CD4-positive, alpha-beta T cell treated with Interferon alpha-2 for 1 hour (primary cell): ENCODE data around the gene EDEM1.

Experiments
- DNase-seq, 2 donors: peaks; one replicate each; pipeline ENCODE4 v3.0.0-alpha.2; 2020 to 2022

The EDEM1 gene

GRCh38 chr3:5201536-5201935 lies 14.0 kb downstream of the EDEM1 start:
- no peak for DNase-seq

DNA sequence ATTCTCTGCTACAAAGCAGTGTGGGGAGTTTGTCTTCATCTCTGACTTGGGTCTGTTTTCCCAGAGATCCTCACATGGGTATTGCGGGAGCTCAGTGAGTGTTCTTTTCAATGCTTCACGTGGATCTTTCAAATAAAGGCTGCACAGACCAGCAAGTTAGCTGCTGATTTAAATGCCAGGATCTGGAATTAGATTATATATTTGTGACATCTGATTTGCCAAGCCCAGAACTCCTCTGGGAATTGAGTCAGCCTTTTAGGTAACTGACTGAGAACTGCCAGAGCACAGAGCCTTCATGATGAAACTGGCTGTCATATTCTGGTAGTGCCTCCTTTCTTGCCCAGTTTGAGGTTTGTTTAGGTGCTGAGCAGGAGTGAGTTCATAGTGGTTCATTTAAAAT lies 14.7 kb downstream of the EDEM1 start:
- no peak for DNase-seq

DNA sequence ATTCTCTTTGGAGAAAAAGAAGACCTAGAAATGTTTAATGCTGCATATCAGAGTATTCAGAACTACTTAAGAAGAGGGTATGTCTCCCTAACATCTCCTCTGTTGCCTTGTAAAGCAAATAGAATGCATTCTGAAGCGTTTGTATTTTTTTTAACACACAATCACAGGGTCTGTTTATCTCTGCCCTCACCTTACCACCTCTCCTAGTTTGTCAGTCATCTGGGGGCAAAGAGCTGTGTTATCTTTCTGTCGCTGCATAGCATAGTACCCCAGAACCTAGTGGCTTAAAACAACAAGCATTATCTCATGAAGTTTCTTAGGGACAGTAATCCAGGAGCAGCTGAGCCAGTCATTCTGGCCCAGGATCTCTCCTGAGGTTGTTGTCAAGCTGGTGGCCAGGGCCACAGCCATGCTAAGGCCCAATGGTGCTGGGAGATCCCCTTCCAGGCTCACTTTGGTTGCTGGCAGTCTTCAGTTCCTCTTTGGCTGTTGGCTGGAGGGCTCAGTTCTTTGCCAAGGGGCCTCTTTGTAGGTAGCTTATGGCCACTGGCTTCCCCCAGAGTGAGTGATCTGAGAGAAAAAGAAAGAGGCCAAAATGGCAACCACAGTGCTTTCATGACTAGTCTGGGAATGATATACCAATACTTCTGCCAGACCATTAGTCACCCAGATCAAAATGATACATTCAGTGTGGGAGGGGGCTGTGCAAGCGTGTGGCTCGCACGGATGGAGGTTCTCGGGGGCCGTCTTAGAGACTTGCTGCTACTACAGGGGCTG lies 17.8 kb downstream of the EDEM1 start:
- peak in 1 of 2 donors; percentile 20 for DNase-seq

GRCh38 chr3:5210926-5211325 lies 23.4 kb downstream of the EDEM1 start:
- no peak for DNase-seq

GRCh38 chr3:5212628-5213573 lies 25.4 kb downstream of the EDEM1 start:
- DNase-seq: no peak

GRCh38 chr3:5213574-5213966 lies 26.1 kb downstream of the EDEM1 start:
- DNase-seq: no peak

- no peak for DNase-seq
Measured at GRCh38 chr3:5214352-5214751, 26.8 kb downstream of the EDEM1 start.

DNA sequence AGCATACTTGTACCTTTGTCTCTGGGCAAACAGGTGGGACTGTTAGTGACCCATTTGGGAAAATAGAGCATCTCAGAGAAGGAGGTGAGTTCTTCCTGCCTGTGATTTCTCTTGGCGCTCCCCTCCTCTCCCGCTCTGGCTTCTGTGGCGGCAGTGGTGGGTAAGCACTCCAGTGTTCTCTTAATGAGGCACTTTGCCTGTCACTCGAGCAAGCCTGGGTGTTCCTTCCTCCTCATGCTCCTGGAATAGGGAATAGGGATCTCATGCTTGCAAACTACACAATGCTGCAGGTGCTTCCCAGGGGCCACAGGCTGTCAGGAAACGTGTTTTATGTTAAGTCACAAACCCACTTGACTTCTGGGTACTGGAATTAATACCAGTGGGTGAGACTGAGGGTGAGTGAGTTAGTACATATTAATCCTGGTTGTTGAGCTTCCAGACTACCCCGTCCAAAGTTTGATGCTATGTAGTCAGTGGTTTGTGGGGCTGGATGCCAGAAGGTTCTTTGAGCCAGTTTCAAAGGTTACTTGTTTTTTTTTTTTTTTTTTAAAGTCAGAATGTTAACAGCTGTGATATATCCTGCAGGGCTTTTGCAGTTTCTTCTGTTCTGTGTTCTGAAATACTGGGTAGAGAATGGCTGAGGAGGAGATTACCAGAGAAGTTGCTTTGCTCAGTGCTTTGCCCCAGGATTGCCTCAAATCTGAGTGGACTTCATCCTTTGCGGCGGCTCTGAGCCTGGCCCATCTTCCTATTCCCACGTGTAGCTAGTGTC lies 30.5 kb downstream of the EDEM1 start:
- no peak for DNase-seq

DNA sequence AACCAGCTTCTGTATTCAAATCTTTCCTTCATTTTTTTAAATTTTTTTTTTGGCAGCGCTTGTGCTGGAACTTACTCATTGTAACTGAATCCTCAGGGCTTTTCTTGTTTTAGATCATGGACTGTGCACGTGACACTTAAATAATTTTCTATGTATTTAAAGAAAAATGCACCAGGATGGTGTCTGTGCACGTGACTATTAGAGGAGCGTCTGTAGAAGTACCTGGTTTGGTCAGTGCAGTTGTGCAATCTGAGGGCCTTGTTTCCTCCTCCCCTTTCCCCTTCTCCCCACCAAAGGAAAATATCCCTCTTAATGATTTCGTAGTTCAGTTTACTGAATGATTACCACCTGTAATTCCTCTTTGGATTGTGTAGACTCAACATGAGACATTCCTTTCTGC lies 31.3 kb downstream of the EDEM1 start:
- no peak for DNase-seq

DNA sequence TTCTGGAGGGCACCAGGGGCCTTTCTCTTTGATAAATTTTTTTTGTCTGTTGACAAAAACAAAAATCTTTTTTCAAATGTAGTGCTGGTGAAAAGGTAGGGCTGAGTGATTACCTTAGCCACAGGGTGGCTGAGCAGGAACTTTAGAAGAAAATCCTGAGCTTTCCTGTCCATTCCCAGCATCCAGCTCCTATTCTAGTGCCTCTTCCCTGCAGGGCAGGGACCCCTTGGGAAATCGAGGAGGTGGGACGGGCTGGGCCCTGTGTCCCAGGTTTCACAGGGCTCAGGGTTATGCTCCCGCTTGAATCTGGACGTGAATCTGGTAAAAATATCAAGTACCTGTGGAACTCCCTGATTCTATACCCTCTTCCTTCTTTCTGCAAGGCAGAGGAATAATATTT lies 31.7 kb downstream of the EDEM1 start:
- DNase-seq: no peak

- DNase-seq: no peak
Measured at GRCh38 chr3:5220193-5220592, 32.7 kb downstream of the EDEM1 start.

DNA sequence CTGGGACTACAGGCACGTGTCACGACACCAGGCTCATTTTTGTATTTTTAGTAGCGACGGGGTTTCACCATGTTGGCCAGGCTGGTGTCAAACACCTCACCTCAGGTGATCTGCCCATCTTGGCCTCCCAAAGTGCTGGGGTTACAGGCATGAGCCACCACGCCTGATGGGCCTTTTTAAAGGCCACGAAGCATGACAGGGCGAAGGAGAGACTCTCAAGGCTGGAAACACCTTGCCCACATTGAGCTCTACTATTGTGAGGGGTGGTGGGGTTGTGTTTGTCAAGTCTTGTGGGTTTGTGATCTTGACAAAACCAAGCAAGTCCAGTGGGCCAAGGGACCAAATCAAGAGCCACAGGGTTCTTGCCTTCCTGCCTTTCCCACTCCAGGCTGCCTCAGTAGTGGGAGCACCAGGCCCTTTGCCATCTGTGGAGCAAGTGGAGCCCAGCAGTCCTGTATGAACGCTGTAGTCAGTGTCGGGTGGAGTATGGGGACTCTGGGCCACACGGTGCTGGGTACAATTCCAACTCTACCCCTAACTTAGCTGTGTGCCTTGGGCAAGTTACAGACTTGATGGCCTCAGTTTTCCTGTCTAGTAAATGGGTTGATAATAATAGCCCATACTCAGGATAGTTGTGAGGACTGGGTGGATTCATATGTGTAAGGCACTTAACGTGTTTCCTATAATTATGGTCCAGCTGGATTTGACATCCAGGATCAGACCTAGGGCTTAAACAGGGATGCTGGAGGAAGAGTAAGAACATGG lies 33.3 kb downstream of the EDEM1 start:
- no peak for DNase-seq

DNA sequence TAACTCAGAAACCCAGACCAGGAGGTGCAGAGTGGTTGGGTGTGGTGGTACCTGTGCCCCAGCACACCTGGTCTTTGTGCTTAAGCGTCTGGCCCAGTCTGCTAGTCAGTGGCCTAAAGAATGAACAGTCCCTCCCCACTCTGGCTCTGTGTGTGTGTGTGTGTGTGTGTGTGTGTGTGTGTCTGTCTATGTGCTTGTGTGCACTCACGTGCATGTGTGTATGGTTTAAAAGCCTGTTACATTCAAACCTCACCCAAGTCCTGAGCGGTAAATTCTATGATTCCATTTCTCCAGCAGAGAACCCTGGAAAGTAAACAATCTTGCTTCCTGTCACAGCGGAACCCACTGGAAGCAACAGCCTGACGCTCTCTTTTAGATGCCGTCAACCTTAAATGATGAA lies 34.2 kb downstream of the EDEM1 start:
- no peak for DNase-seq

DNA sequence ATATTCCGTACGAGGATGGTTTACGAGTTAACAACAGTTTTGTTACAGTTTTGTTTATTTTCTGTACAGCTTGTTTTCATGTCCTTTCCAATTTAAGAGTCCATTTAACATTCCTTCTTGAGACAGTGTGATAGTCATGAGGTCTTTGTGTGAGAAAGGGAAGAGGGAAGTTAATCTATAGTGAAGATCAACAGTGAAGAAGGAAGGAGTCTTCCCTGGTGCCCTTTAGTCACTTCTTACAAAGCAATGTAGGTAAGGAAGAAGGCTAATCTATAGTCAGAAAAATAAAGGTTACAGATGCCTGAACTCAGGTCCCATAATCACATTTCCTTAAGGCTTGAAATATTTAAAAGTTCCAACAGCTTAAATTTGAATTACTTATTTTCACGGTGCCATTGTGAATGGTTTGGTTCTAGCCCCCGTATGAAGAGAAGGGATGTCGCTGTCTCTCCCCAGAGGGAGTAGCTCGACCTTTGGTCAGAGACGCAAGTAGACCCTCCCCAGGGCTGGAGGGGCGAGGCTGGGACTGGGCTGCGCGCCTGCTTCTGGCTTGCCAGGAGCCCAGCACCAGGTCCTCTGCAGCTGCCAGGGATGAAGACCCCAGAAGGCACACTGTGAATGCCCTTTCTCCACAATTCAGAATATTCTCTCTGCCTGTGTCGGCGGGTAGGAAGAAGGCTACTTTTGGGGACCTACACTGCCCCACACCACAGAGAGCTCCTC lies 34.9 kb downstream of the EDEM1 start:
- DNase-seq: no peak

DNA sequence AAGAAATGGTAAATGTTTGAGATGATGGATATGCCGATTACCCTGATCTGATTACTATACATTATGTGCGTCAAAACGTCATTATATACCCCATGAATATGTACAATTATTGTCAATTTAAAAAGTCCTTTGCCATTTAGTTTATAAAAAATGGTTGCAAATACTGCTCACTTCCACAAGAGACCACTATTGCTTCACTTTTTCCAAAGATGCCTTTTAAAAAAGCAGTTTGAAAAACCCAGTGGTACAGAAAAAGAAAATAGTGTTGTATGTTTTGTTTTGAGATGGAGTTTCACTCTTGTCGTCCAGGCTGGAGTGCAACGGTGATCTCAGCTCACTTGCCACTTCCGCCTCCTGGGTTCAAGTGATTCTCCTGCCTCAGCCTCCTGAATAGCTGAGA lies 39.3 kb downstream of the EDEM1 start:
- DNase-seq: no peak

GRCh38 chr3:5227812-5228211 lies 40.3 kb downstream of the EDEM1 start:
- DNase-seq: no peak

DNA sequence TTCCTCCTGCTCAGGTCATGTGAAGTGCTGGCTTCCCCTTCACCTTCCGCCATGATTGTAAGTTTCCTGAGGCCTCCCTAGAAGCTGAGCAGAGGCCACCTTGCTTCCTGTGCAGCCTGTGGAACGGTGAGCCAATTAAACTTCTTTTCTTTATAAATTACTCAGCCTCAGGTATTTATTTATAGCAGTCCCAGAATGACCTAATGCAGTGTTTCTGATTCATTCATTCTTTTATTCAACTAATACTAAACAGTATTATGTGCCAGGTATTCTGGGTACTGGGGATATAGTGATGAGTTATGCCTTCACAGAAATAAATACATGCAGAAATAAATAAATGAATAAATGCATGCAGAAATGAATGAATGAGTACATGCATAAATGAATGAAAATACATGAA lies 41.9 kb downstream of the EDEM1 start:
- DNase-seq: no peak

DNA sequence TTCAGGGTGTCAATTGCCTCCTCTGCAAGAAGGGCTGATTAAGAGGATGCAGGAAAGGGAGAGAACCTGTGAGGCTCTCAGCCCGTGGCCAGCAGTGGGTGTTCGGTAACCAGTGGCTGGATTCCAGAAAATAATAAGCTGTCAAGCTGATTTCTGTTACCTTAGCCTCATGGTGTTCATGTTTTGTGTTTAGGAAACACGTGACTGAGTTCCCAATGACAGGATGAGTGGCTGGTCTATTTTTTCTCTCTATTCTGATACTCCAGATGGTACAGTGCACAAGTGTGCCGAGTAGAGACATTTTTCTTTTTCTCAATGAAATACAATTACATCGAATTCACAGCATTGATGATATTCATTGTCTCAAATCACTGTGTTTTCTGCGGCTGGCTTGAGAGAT lies 43.6 kb downstream of the EDEM1 start:
- DNase-seq: no peak

- no peak for DNase-seq
Measured at GRCh38 chr3:5231487-5231886, 44.0 kb downstream of the EDEM1 start.

DNA sequence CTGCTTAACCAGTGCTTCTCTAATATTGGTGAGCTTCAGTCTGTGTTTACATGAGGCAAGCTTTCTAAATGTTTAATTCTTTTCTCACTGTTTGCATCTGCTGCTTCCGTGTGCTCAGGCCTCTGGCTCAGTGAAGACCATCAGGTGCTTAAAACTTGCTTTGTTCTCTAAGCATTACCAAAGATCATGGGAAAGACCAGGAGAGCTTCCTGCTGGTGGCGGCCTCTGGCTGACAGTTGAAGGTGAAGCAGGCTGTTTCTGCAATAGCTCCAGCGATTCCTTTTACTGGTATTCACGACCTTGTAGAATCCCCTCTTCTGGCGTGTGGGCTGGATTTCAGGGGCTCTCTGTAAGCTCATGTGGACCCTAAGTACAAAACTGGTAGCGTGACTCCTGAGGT lies 45.1 kb downstream of the EDEM1 start:
- DNase-seq: no peak

GRCh38 chr3:5233026-5233425 lies 45.5 kb downstream of the EDEM1 start:
- no peak for DNase-seq

DNA sequence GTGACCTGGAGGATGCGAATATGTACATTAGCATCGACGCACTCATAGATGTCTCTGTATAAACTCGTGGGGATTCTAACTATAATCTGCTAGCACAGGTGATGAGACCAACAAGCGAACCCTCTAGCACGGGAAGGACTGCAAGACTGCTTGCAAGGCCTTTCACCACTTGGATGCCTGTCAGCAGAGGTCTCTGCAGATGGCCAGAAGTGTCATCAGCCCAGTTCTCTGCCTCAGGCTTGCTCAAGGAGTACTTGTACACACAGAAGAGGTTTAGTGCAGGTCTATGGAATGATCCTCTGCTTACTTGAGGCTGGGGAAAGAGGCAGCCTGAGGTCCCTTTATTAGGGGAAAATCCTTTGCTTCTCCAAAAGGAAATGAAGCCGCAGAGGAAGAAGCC lies 48.1 kb downstream of the EDEM1 start:
- no peak for DNase-seq
